Colonic mucosa (tissue), 4 donors: ENCODE measurements around the gene CDC42BPB. TPM values are rescaled to one million over a fixed set of nuclear protein-coding genes. Genes with fewer than 3 reads are reported as not detected.

Source experiments
- DNase-seq: peaks from one replicate; pipeline ENCODE4 v3.0.0-alpha.2; 2020
- H3K27ac ChIP-seq: fragments of 200-600 bp; one replicate; pipeline ENCODE4 v1.8.0; 2021
- H3K27me3 ChIP-seq: fragments of 200-600 bp; one replicate; pipeline ENCODE4 v1.8.0; 2021
- H3K36me3 ChIP-seq: fragments of 200-600 bp; one replicate; pipeline ENCODE4 v1.8.0; 2021
- H3K4me1 ChIP-seq: fragments of 200-600 bp; one replicate; pipeline ENCODE4 v1.8.0; 2021; ENCODE audit warnings: mild to moderate bottlenecking
- H3K4me3 ChIP-seq: fragments of 200-600 bp; one replicate; pipeline ENCODE4 v1.8.0; 2021
- H3K9ac ChIP-seq, 2 donors: one replicate each; pipeline ENCODE4 v1.7.0; 2013; ENCODE audit warnings: control low read depth in 2 of 2, low read depth in 2 of 2, low read length in 2 of 2
- H3K9me3 ChIP-seq: fragments of 200-600 bp; one replicate; pipeline ENCODE4 v1.8.0; 2021
- CTCF ChIP-seq: fragments of 200-600 bp; IDR thresholded peaks from one replicate; pipeline ENCODE4 v1.8.0; 2022; ENCODE audit warnings: antibody characterized with exemption, mild to moderate bottlenecking
- intact Hi-C: fragments of 100-400 bp; cut with DNase I; formaldehyde crosslinking; loops from one replicate; pipeline ENCODE4 v1.14.1; 2022
- total RNA-seq, 2 donors: library from RNA; stranded (reverse); fragmentation: NEBNext Ultra II Directional in 1 of 2; extraction: Animal tissue kit (Norgen Biotek cat#: 25700) in 1 of 2; gene quantifications; one replicate each; pipeline ENCODE4 v1.2.1, GENCODE V29; 2021
- donor health status: healthy.
- donor health status: DM: no; HTN: no; CAD: no.
- donor health status: DM: no; HTN: no; CAD: no.

CDC42BPB gene
- total RNA-seq, 2 donors from 2014 or later, result 67.9 to 83.8 TPM

- no peaks in the 10 kb centered on the region for H3K4me1 ChIP-seq
- peaks cover 8% of the 10 kb centered on the region for H3K36me3 ChIP-seq
- H3K4me3 ChIP-seq, result no peak overlapping the region
- intact Hi-C loops, result no loop called here
- H3K9me3 ChIP-seq, result no peaks in the 10 kb centered on the region
- no peak overlapping the region for H3K9ac ChIP-seq
- TF ChIP-seq CTCF, result no peak
- no peak for DNase-seq
- no peak overlapping the region for H3K27ac ChIP-seq
- no peaks in the 10 kb centered on the region for H3K27me3 ChIP-seq
Observed at GRCh38 chr14:102906616-102907302, 150.6 kb downstream of the CDC42BPB start.

- no peaks in the 10 kb centered on the region for H3K27me3 ChIP-seq
- H3K9me3 ChIP-seq, result no peaks in the 10 kb centered on the region
- no peak for DNase-seq
- H3K36me3 ChIP-seq, result peaks cover 8% of the 10 kb centered on the region
- no peaks in the 10 kb centered on the region for H3K4me1 ChIP-seq
- H3K9ac ChIP-seq, result no peak overlapping the region
- no peak overlapping the region for H3K4me3 ChIP-seq
- no peak overlapping the region for H3K27ac ChIP-seq
- TF ChIP-seq CTCF, result no peak
- intact Hi-C loops, result no loop called here
Observed at GRCh38 chr14:102905116-102906108, 151.9 kb downstream of the CDC42BPB start.

GRCh38 chr14:102903889-102904512, 153.3 kb downstream of the CDC42BPB start:
- TF ChIP-seq CTCF, result no peak
- H3K36me3 ChIP-seq, result peaks cover 8% of the 10 kb centered on the region
- H3K4me3 ChIP-seq, result no peak overlapping the region
- H3K27ac ChIP-seq, result no peak overlapping the region
- DNase-seq, result no peak
- H3K27me3 ChIP-seq, result no peaks in the 10 kb centered on the region
- H3K9ac ChIP-seq, result no peak overlapping the region
- no peaks in the 10 kb centered on the region for H3K9me3 ChIP-seq
- no peaks in the 10 kb centered on the region for H3K4me1 ChIP-seq
- intact Hi-C loops, result no loop called here

GRCh38 chr14:102903248-102903888, 154.0 kb downstream of the CDC42BPB start:
- no peak for DNase-seq
- no peak for TF ChIP-seq CTCF
- Histone ChIP-seq H3K4me1 (no peaks in the 10 kb centered on the region), H3K9me3 (no peaks in the 10 kb centered on the region), H3K36me3 (peaks cover 8% of the 10 kb centered on the region), H3K9ac (no peak overlapping the region), H3K27me3 (no peaks in the 10 kb centered on the region), H3K4me3 (no peak overlapping the region), H3K27ac (no peak overlapping the region)
- intact Hi-C loops, result no loop called here
